HG03064 (cell line): ENCODE results near the gene WDR20.

Experiments
- ATAC-seq: cut with Tn5 transposase; IDR thresholded peaks from one replicate; pipeline ENCODE4 v1.9.1; 2021; ENCODE audit warnings: low read depth; ENCODE audit not compliant: unreplicated experiment

WDR20 gene

GRCh38 chr14:102196039-102196901 is 56.6 kb downstream of the WDR20 start:
- ATAC-seq = no peak

DNA sequence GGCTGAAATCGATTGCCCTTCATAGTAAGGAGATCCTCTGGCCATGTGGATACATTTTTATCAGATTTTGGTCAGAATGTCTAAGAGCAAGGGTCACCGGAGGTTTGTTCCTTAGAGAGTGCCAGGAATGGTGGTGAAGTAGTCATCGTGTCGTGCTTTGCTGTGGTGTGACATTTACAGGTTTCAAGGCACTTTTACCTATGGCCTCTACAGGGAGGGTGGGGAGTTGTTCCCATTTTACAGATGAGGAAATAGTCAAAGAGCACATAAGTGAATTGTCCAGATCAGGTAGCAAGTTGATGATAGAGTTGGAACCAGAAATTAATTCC is 57.2 kb downstream of the WDR20 start:
- ATAC-seq = no peak

GRCh38 chr14:102197317-102197853 is 57.7 kb downstream of the WDR20 start:
- no peak for ATAC-seq

DNA sequence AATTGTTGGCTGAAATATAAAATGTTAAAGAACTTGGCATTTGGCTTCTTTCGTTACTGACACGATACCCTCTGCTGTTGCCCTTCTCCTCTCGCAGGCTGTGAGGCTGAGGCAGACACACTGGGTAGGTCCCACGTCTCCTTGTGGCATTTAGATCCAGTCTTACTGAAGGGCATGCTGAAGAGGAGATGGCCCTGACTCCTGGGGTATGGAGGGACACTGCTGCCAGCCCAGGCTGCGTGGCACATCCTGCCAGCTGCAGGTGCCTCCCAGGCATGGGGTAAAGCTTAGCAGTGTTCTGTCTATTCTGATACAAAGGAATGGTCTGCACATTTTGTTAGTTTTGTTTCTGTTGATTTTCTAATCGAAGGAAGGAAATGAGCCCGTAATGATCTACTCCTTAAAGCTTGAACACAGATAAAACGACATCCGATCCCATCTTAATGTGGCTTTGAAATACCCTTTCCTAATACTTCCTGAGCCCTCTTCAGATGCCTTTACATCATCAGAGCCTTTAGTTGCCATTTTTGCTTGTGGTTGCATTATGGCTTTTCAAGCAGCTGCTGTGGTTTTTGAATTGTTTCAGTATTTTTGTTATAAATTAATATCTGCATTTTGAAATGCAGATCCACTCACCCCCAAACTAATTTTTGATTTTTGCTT is 61.1 kb downstream of the WDR20 start:
- ATAC-seq = no peak

DNA sequence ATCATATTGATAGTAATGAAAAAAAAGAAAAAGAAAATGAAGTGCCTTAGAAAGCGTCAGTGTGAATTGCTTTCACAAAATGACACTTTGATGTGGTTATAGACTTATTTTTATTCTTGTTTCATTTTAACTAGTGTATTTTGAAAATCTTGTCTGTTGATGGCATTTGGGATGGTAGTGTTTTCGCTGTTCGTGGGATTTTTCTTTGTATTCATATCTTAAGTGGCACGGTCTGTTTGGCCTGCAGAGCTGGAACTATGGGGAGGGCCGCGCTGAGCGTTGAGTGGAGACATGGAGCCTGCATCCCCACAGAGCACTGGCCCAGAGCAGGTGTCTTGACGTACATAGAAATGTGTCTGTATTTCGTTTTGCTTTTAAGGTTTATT is 61.6 kb downstream of the WDR20 start:
- no peak for ATAC-seq

- ATAC-seq = no peak
Measured at GRCh38 chr14:102201776-102202175, 62.1 kb downstream of the WDR20 start.

- no peak for ATAC-seq
Measured at GRCh38 chr14:102202944-102203343, 63.2 kb downstream of the WDR20 start.

GRCh38 chr14:102203382-102203781 is 63.7 kb downstream of the WDR20 start:
- ATAC-seq = no peak

GRCh38 chr14:102205560-102205959 is 65.9 kb downstream of the WDR20 start:
- ATAC-seq = no peak

DNA sequence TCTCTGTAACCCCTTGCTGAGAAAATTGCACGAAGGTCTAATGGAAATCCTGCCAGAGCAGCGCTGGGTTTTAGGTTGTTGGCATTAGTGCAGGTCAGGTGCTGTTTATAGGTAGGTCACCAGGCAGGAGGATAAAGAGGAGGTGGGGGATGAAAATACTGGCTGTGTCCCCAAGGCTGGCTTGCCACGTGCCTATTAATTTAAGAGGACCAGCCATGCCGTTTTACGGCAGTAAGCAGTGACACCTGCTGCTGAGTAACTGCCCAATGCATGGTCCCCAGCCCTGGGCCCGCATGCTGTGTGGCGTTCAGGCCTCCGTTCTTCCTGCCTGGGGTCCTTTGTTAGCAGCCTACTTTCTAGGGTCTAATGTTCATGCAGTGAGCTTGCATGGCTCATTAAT is 67.2 kb downstream of the WDR20 start:
- no peak for ATAC-seq

DNA sequence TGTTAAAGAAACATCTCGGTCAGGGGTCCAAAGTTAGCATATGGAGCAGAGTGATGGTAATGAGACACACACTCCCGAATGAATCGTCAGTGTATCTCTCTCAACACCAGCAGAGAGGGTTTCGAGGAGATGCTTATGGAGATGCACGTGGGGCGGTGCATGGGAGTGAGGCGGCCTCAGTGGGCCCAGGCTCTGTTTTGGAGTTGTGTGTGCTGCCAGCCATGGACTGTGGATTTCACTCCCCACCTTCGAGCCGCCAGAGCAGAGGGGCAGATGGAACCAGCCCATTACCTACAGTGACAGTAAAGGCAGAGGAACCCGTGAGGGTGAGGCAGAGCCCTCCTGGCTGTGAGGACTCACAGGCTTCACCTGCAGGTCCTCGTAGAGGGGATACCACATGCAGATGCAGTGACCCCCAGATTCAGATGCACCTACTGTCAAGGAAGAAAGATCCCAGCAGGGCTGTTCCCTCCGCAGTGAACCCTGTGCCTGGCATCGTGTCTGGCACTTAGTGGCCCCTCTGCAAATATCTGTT is 68.2 kb downstream of the WDR20 start:
- ATAC-seq = no peak

GRCh38 chr14:102208741-102209140 is 69.0 kb downstream of the WDR20 start:
- ATAC-seq = no peak

DNA sequence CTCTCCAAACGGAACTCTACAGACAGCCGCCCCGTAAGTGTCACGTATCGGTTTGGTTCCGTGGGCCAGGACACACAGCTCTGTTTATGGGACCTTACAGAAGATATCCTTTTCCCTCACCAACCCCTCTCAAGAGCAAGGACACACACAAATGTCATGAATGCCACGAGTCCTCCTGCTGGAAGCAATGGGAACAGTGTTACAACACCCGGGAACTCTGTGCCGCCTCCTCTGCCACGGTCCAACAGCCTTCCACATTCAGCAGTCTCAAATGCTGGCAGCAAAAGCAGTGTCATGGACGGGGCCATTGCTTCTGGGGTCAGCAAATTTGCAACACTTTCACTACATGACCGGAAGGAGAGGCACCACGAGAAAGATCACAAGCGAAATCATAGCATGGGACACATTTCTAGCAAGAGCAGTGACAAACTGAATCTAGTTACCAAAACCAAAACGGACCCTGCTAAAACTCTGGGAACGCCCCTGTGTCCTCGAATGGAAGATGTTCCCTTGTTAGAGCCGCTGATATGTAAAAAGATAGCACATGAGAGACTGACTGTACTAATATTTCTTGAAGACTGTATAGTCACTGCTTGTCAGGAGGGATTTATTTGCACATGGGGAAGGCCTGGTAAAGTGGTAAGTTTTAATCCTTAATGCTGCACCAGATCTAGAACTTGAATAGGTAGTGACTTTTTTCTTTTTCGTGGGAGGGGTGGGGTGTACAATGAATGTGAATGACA is 69.7 kb downstream of the WDR20 start:
- ATAC-seq = no peak

GRCh38 chr14:102210421-102211042 is 70.8 kb downstream of the WDR20 start:
- ATAC-seq = no peak

GRCh38 chr14:102211240-102211639 is 71.5 kb downstream of the WDR20 start:
- no peak for ATAC-seq

DNA sequence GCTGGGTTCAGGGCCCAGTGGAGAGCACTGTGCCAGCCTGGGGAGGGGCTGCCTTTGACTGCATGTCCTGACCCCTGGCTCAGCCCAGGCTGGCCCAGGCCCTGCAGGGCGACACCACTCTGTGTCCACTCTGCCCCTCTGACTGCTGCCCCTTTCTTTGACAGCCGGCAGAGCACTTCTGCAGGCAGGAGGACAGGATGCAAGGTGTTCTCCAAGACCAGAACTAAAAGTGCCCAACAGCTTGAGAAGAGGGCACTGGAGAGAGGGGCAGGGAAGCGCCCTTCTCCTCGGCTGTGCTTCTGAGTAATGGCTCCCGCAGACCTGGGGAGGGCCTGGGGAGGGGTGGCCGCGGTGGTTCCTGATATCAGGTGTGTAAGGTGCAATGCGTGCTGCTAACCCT is 72.7 kb downstream of the WDR20 start:
- ATAC-seq = no peak

DNA sequence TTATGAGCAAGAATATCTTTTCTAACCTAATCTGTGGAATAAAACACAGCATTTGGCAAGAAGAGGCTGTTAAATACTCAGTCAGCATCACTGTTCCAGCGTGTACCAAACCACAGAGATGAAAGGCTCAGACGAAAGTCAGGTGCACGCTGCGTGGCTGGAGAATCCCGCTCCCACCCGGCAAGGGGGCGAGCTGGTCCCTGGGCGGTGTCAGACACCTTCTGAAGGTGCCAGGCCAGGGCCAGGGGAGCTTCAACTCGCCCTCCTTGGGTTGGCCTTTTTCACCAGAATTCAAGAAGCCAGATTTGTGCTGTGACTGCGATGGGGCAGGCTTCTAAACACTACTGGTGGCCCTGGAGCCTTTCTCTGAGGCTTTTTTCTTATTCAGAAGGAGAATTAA is 73.1 kb downstream of the WDR20 start:
- ATAC-seq = no peak

- ATAC-seq = no peak
Measured at GRCh38 chr14:102213470-102213869, 73.8 kb downstream of the WDR20 start.

GRCh38 chr14:102213984-102214658 is 74.4 kb downstream of the WDR20 start:
- no peak for ATAC-seq

GRCh38 chr14:102215071-102215470 is 75.4 kb downstream of the WDR20 start:
- ATAC-seq = no peak
